ENCODE results near the gene NECTIN2. TPM values are rescaled to one million over a fixed set of nuclear protein-coding genes. Genes with fewer than 3 reads are reported as not detected.

Gene NECTIN2
- total and polyA plus RNA-seq, 2 donors (not counting 1 experiment from before 2014, with no cell fraction given) = 0.15 to 0.32 TPM

DNA sequence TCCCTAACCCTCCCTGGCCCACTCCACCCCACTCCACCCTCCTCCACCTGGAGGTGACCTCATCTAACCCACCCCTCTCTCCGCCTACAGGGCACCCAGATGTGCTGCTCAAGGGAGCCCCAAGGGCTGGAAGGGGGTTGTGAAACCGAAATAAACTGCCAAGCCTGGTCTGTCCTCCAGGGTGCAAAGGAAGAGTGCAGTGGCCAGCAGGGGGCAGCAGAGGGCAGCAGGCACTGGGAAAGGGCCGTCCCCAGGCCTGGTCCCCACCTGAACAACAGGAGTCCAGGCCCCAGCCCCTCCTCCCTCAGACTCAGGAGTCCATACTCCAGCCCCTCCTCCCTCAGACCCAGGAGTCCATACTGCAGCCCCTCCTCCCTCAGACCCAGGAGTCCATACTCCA lies 45.6 kb upstream of the NECTIN2 start:
- ChIA-PET POLR2A (no interaction called here), CTCF (no interaction called here)
- Histone ChIP-seq H2AFZ (ENCODE audit: insufficient read depth, low read depth, low read length, poor library complexity, severe bottlenecking) (no peak overlapping the region), H3K4me1 (ENCODE audit: control insufficient read depth in 2 of 2, insufficient read depth in 2 of 2, low read length in 2 of 2) (peaks cover 11 to 22% of the 10 kb centered on the region in 2 donors), H3K27ac (ENCODE audit: low read length in 2 of 2) (no peak overlapping the region), H3K4me3 (ENCODE audit: control extremely low read depth in 1 of 5, extremely low read depth in 1 of 5, insufficient read depth in 1 of 5, low read depth in 2 of 5, low read length in 4 of 5) (no peak overlapping the region), H3K79me2 (ENCODE audit: control insufficient read depth, insufficient read depth, low read length) (no peaks in the 10 kb centered on the region), H3K27me3 (replicated peaks in 1 of 4; ENCODE audit: control extremely low read depth in 1 of 4, control insufficient read depth in 3 of 4, insufficient read depth in 4 of 4, low read length in 3 of 4) (peaks cover 0 to 9% (median under 1%) of the 10 kb centered on the region in 4 experiments), H3K36me3 (replicated peaks in 1 of 2; ENCODE audit: control extremely low read depth in 1 of 2, control insufficient read depth in 1 of 2, extremely low read depth in 1 of 2, insufficient read depth in 2 of 2, low read length in 1 of 2) (no peaks in the 10 kb centered on the region), H3K9me3 (ENCODE audit: control extremely low read depth in 1 of 3, control insufficient read depth in 2 of 3, insufficient read depth in 1 of 3, low read length in 2 of 3) (peaks cover 0 to 7% (median 0%) of the 10 kb centered on the region in 3 donors), H3K9ac (ENCODE audit: low read length) (no peak overlapping the region), H4K20me1 (ENCODE audit: control insufficient read depth, insufficient read depth, low read length, poor library complexity, severe bottlenecking) (no peaks in the 10 kb centered on the region), H3K4me2 (replicated peaks; ENCODE audit: low read depth, low read length, poor library complexity, severe bottlenecking) (no peak overlapping the region)
- H3K4me1 Mint-ChIP-seq = peaks cover 8% of the 10 kb centered on the region
- DNase-seq (peak; percentile 79), ATAC-seq (ENCODE audit: low read depth) (peak; percentile 80)
- no peak overlapping the region for H3K4me3 Mint-ChIP-seq
- TF ChIP-seq, protein P1, sequence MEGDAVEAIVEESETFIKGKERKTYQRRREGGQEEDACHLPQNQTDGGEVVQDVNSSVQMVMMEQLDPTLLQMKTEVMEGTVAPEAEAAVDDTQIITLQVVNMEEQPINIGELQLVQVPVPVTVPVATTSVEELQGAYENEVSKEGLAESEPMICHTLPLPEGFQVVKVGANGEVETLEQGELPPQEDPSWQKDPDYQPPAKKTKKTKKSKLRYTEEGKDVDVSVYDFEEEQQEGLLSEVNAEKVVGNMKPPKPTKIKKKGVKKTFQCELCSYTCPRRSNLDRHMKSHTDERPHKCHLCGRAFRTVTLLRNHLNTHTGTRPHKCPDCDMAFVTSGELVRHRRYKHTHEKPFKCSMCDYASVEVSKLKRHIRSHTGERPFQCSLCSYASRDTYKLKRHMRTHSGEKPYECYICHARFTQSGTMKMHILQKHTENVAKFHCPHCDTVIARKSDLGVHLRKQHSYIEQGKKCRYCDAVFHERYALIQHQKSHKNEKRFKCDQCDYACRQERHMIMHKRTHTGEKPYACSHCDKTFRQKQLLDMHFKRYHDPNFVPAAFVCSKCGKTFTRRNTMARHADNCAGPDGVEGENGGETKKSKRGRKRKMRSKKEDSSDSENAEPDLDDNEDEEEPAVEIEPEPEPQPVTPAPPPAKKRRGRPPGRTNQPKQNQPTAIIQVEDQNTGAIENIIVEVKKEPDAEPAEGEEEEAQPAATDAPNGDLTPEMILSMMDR (IDR thresholded peaks at IDR 0.05) = peak; percentile 68
- TF ChIP-seq EZH2 (IDR thresholded peaks at IDR 0.05; ENCODE audit: borderline replicate concordance, insufficient read depth, low read depth, low read length, poor library complexity, severe bottlenecking) = no peak
- peaks cover 25% of the 10 kb centered on the region for H3K27me3 Mint-ChIP-seq
- intact Hi-C loops (cut with micrococcal nuclease) = loop anchor here (2.0 to 10.0 kb wide), 2 partner anchors 78 to 444 kb away; partner anchors contain the start of gene EXOC3L2
- no peak overlapping the region for H3K27ac Mint-ChIP-seq
- WGBS (ENCODE audit: insufficient coverage) = 0% methylated on average over 2 of the region's 3 CpGs
- no peaks in the 10 kb centered on the region for H3K9me3 Mint-ChIP-seq (ENCODE audit: insufficient read depth)

All from B cell (primary cell).